DOHH2 (cell line): ENCODE data around the gene TM7SF3.

Source experiments
- CTCF ChIP-seq: fragments of 200-600 bp; sonication (generic); IDR thresholded peaks from one replicate; pipeline ENCODE4 v1.5.1; 2014; ENCODE audit warnings: antibody characterized with exemption, mild to moderate bottlenecking, low read depth, low read length; ENCODE audit not compliant: poor library complexity, severe bottlenecking
- EZH2phosphoT487 ChIP-seq: fragments of 200-600 bp; sonication (generic); IDR thresholded peaks from 2 replicates; pipeline ENCODE4 v1.6.1; 2017; ENCODE audit warnings: borderline replicate concordance, mild to moderate bottlenecking, antibody characterized with exemption, low read length, moderate library complexity, mixed read lengths

DNA sequence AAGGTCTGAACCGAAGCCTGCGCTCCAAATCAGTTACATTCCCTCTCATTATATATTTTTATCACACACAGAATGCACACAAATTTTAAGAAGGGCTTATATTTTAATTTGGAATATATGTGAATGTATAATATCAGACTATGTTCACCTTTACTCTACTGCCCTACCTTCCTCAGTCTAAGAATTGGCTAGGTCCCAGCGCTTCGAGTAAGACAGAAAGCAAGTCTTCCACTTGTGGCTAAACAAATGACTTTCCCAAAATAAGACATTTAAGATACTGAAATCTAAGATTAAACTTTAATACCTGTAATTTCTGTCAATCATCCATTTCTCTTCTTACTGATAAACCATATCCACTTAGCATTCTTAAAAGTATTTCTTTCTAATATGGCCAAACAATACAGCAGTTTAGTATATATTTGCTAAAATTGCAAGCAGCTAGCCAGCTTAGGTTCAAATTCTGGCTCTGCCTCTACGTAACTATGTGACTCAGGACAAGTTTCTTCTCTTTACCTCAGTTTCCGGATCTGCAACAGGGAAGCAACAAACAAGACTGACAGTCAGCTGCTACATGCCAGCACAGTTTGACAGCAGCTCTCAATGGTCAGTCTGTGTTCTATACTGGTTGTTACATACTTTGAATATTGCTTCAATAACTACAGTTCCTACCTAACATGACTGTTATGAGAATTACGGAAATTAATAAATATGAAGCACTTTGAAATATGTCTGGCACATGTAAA lies 78.4 kb downstream of the TM7SF3 start:
- no peak for TF ChIP-seq CTCF
- TF ChIP-seq EZH2phosphoT487: no peak
